GM21381 (cell line): ENCODE data around the gene PAPLN.

Source experiments
- ATAC-seq: cut with Tn5 transposase; IDR thresholded peaks from one replicate; pipeline ENCODE4 v1.9.1; 2021; ENCODE audit warnings: mild to moderate bottlenecking, moderate library complexity; ENCODE audit not compliant: unreplicated experiment

PAPLN gene

GRCh38 chr14:73260574-73260973 is 23.3 kb downstream of the PAPLN start:
- ATAC-seq, result no peak

GRCh38 chr14:73261075-73261474 is 23.8 kb downstream of the PAPLN start:
- ATAC-seq, result no peak

GRCh38 chr14:73261520-73262426 is 24.5 kb downstream of the PAPLN start:
- no peak for ATAC-seq

- no peak for ATAC-seq
Observed at GRCh38 chr14:73262427-73263183, 25.3 kb downstream of the PAPLN start.

- ATAC-seq, result no peak
Observed at GRCh38 chr14:73263606-73264005, 26.3 kb downstream of the PAPLN start.

GRCh38 chr14:73264080-73264884 is 27.0 kb downstream of the PAPLN start:
- no peak for ATAC-seq

- no peak for ATAC-seq
Observed at GRCh38 chr14:73264885-73265720, 27.8 kb downstream of the PAPLN start.

- ATAC-seq, result no peak
Observed at GRCh38 chr14:73265721-73266046, 28.4 kb downstream of the PAPLN start.

GRCh38 chr14:73266317-73266716 is 29.0 kb downstream of the PAPLN start:
- ATAC-seq, result no peak

- no peak for ATAC-seq
Observed at GRCh38 chr14:73267474-73267873, 30.2 kb downstream of the PAPLN start.

- ATAC-seq, result peak; percentile 75
Observed at GRCh38 chr14:73269729-73270531, 32.6 kb downstream of the PAPLN start.

GRCh38 chr14:73272393-73272792 is 35.1 kb downstream of the PAPLN start:
- ATAC-seq, result no peak

GRCh38 chr14:73273799-73274198 is 36.5 kb downstream of the PAPLN start:
- ATAC-seq, result no peak

- no peak for ATAC-seq
Observed at GRCh38 chr14:73276836-73277235, 39.5 kb downstream of the PAPLN start.

- no peak for ATAC-seq
Observed at GRCh38 chr14:73277376-73277775, 40.1 kb downstream of the PAPLN start.

- no peak for ATAC-seq
Observed at GRCh38 chr14:73280903-73281302, 43.6 kb downstream of the PAPLN start.

GRCh38 chr14:73283608-73284379 is 46.5 kb downstream of the PAPLN start:
- ATAC-seq, result no peak

- no peak for ATAC-seq
Observed at GRCh38 chr14:73285979-73286378, 48.7 kb downstream of the PAPLN start.

- no peak for ATAC-seq
Observed at GRCh38 chr14:73286598-73286997, 49.3 kb downstream of the PAPLN start.
